Activated effector memory CD4-positive, alpha-beta T cell treated with Interleukin-2 at 50 U/mL for 16 hours (primary cell): Measurements from ENCODE around the gene MRTFB.
"Not testable (repeated sequence)": the region's sequence is repeated elsewhere in the genome, so short reads cannot be mapped to it uniquely, and the experiment has no call there.

Experiments
- DNase-seq: peaks from one replicate; pipeline ENCODE4 v3.0.0-alpha.2; 2020

Gene MRTFB

GRCh38 chr16:14140923-14141322, 69.8 kb downstream of the MRTFB start:
- no peak for DNase-seq

- no peak for DNase-seq
Measured at GRCh38 chr16:14146445-14146844, 75.3 kb downstream of the MRTFB start.

DNA sequence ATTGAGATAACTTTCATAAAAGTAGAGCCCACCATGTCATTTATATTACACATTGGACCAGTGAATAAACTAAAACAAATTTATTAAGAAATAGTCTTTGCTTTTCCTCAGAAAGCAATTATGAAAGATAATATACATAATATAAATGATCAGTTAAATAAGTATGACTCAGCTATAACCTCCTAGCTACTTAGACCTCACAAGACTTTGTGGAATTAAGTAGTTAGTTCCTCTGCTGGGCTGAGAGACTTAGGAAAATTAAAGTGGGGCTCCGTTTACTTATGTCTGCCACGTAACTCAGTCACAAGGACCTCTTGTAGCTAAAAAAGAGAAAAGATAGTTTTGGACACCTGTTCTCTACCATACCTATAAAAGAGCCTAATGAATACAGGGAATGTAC, 76.9 kb downstream of the MRTFB start:
- DNase-seq = no peak

GRCh38 chr16:14148569-14148968, 77.5 kb downstream of the MRTFB start:
- DNase-seq = no peak

DNA sequence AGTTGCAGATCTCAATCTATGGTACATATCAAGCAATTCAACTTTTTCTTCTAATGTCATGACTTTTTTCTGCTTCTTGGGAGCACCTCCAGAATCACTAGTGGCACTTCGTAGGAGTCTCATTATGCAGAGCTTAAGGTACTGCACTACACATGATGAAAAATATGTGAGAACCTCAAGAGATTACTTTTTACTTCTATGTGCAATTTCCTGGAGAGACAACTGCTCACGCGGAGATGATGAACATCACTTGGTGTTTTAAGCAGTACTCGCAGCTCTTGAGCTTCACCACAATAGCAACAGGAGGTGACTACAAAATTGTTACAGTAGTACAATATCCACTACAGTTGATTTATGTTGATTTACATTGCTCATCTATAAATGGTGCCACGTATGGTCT, 79.7 kb downstream of the MRTFB start:
- no peak for DNase-seq

- no peak for DNase-seq
Measured at GRCh38 chr16:14151256-14152030, 80.3 kb downstream of the MRTFB start.

- no peak for DNase-seq
Measured at GRCh38 chr16:14155572-14156190, 84.6 kb downstream of the MRTFB start.

DNA sequence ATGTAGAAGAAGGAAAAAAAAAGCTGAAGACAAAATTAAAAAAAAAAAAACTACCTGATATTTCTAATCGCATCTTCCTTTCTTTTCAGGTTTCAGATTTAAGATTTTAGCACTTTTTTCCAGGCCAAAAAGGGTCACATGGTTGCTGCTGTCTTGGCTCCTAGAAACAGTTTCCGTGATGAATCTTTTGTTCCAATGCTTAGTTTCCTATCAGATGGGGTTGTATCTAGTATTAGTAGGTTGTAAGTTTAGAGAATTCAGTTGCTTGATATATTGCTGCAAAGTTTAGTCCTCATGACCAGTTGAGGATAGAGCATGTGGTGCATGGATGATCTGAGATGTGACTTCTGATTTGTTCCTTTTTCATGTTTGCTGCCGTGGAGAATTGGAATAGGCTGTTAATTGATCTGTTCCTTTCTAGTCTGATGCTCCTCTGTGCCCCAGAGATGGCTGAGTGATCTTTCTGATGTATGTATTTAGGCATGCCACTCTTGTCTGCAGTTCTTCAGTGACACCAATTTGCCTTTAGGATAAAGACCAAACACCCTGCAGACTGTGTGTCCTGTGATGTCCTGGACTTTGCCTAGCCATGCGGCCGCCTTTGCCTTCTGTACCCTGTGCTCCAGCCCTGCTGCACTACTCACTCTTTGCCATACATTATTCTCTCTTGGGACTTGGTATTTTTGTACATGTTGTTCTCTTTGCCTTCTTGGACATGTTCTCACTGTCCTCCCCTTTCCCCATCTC, 94.0 kb downstream of the MRTFB start:
- no peak for DNase-seq

GRCh38 chr16:14168146-14168545, 97.0 kb downstream of the MRTFB start:
- DNase-seq = no peak

- no peak for DNase-seq
Measured at GRCh38 chr16:14172200-14172809, 101.2 kb downstream of the MRTFB start.

DNA sequence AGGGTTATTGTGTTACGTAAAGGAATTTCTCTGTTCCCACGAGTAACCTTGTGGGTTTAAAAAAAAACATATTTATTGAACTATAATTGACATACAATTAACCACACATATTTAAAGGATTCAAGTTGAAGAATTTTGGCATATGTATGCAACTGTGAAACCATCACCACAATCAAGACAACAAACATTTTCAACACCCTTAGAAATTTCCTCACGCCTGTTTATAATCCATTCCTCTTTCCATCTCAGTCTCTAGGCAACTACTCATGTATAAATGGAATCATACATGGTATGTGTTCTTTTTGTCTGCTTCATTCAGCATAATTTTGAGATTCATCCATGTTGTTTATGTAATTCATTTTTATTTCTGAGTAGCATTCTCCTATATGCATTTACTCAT, 104.0 kb downstream of the MRTFB start:
- no peak for DNase-seq

- DNase-seq = no peak
Measured at GRCh38 chr16:14177704-14178103, 106.6 kb downstream of the MRTFB start.

DNA sequence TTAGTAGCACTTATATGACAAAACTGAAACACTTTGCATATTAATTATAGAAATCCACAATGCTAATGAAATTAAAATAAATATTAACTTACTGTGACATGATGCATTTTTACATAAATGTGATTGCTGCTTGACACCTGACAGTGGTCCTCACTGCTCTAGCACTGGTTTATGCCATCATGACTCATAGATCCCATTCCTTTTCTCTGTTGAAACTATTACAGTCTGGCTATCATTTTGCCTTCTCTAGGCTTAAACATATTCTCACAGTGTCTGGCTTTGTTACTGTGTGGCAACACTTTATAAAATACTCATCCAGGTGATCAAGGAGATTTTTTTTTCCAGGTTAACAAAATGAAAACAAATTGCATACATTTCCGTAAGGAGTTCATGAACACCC, 108.0 kb downstream of the MRTFB start:
- DNase-seq = no peak

- no peak for DNase-seq
Measured at GRCh38 chr16:14180481-14180944, 109.4 kb downstream of the MRTFB start.

- no peak for DNase-seq
Measured at GRCh38 chr16:14181371-14182050, 110.4 kb downstream of the MRTFB start.

GRCh38 chr16:14182999-14183398, 111.9 kb downstream of the MRTFB start:
- DNase-seq = no peak

DNA sequence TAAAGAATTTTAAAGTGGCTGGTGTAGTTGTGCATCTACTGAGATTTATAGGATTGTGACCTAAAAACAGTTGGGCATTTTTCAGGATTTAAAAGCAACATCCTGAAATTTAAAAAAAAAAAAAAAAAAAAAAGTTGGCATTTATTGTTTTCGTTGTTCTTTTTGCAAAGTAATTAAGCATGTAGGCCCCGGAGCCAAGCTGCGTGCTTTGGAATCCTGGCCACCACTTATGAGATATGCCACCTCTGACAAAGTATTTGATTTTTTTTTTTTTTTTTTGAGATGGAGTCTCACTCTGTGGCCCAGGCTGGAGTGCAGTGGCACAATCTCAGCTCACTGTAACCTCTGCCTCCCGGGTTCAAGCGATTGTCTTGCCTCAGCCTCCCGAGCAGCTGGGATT, 112.8 kb downstream of the MRTFB start:
- DNase-seq = not testable (repeated sequence)

- DNase-seq = no peak
Measured at GRCh38 chr16:14186007-14186794, 115.1 kb downstream of the MRTFB start.

DNA sequence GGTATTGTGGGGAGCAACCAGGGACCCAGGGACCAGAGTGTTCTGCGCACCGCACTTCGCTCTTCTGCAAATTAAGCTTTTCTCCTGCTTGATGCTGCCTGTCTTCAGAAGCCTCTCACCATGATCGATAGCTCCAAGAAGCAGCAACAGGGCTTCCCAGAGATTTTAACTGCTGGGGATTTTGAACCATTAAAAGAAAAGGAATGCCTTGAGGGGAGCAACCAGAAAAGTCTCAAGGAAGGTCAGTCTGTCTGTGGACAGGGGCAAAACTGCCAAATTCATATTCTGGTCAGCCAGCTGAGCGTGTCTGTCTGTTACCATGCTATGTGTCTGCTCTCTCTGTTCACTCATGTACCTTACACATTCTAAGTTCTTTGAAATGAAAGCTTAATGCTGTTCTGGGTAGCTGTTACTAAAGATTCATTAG, 115.7 kb downstream of the MRTFB start:
- no peak for DNase-seq

- DNase-seq = no peak
Measured at GRCh38 chr16:14187517-14188338, 116.6 kb downstream of the MRTFB start.

- no peak for DNase-seq
Measured at GRCh38 chr16:14193316-14193871, 122.3 kb downstream of the MRTFB start.
